ENCODE measurements around the gene EMILIN2. TPM values are rescaled to one million over a fixed set of nuclear protein-coding genes. Genes with fewer than 3 reads are reported as not detected.
"Not testable (repeated sequence)": the region's sequence is repeated elsewhere in the genome, so short reads cannot be mapped to it uniquely, and the experiment has no call there.

Gene EMILIN2
- total RNA-seq, result 51.5 TPM
- long read RNA-seq, full-length matches to known transcripts, result 90 of 140 reads
- long read RNA-seq, partial matches to known transcripts, result 33 of 140 reads
- long read RNA-seq, other reads (novel, unspliced or antisense), result 17 of 140 reads

GRCh38 chr18:2846636-2847316, at the start of gene EMILIN2:
TSS of gene EMILIN2 (plus strand) at chr18:2847006. CDS start at chr18:2847189, 183 bp downstream.
- ATAC-seq (peak; percentile 70 to 81), DNase-seq (peak; percentile 92)
- Histone ChIP-seq H3K27me3 (ENCODE audit: low read depth) (peaks cover 40% of the 10 kb centered on the region), H3K9me3 (no peaks in the 10 kb centered on the region), H3K27ac (peak within 1 kb of the TSS; percentile 83), H3K4me3 (peak within 1 kb of the TSS; percentile 62), H3K4me1 (peaks cover 37% of the 10 kb centered on the region), H3K36me3 (no peaks in the 10 kb centered on the region)
- TF ChIP-seq CTCF (IDR thresholded peaks at IDR 0.05), result no peak
- intact Hi-C loops (cut with DNase I), result no loop called here

GRCh38 chr18:2797951-2798350, 48.9 kb upstream of the EMILIN2 start:
- intact Hi-C loops (cut with DNase I), result no loop called here
- Histone ChIP-seq H3K4me3 (no peak overlapping the region), H3K27me3 (ENCODE audit: low read depth) (no peaks in the 10 kb centered on the region), H3K36me3 (peaks cover 65% of the 10 kb centered on the region), H3K4me1 (no peaks in the 10 kb centered on the region), H3K27ac (no peak overlapping the region), H3K9me3 (no peaks in the 10 kb centered on the region)
- DNase-seq, result no peak
- ATAC-seq, result no peak
- no peak for TF ChIP-seq CTCF (IDR thresholded peaks at IDR 0.05)

- DNase-seq (no peak), ATAC-seq (no peak)
- Histone ChIP-seq H3K36me3 (peaks cover 57% of the 10 kb centered on the region), H3K27me3 (ENCODE audit: low read depth) (no peaks in the 10 kb centered on the region), H3K4me3 (no peak overlapping the region), H3K27ac (no peak overlapping the region), H3K9me3 (no peaks in the 10 kb centered on the region), H3K4me1 (no peaks in the 10 kb centered on the region)
- intact Hi-C loops (cut with DNase I), result no loop called here
- TF ChIP-seq CTCF (IDR thresholded peaks at IDR 0.05), result no peak
These were observed 47.4 kb upstream of the EMILIN2 start for GRCh38 chr18:2799369-2799768.

- Histone ChIP-seq H3K9me3 (peaks cover 5% of the 10 kb centered on the region), H3K36me3 (peaks cover 10% of the 10 kb centered on the region), H3K4me3 (no peak overlapping the region), H3K4me1 (no peaks in the 10 kb centered on the region), H3K27me3 (ENCODE audit: low read depth) (no peaks in the 10 kb centered on the region), H3K27ac (no peak overlapping the region)
- ATAC-seq (no peak), DNase-seq (no peak)
- no peak for TF ChIP-seq CTCF (IDR thresholded peaks at IDR 0.05)
- intact Hi-C loops (cut with DNase I), result no loop called here
These were observed 40.5 kb upstream of the EMILIN2 start for GRCh38 chr18:2805970-2806943.

- not testable (repeated sequence) for H3K27me3 ChIP-seq (ENCODE audit: low read depth)
These were observed 38.2 kb upstream of the EMILIN2 start for GRCh38 chr18:2808640-2809039.

GRCh38 chr18:2809666-2810183, 37.1 kb upstream of the EMILIN2 start:
- peaks cover 15% of the 10 kb centered on the region for H3K9me3 ChIP-seq
- intact Hi-C loops (cut with DNase I); DNase-seq; H3K4me3 ChIP-seq; H3K4me1 ChIP-seq; H3K27me3 ChIP-seq (ENCODE audit: low read depth); H3K27ac ChIP-seq; ATAC-seq; H3K36me3 ChIP-seq: not testable (repeated sequence)

More at GRCh38 chr18:2808640-2809039, 38.2 kb upstream of the EMILIN2 start:
- peaks cover 11% of the 10 kb centered on the region for H3K9me3 ChIP-seq
- H3K4me3 ChIP-seq; ATAC-seq; DNase-seq; H3K4me1 ChIP-seq; H3K27ac ChIP-seq; intact Hi-C loops (cut with DNase I); H3K36me3 ChIP-seq: not testable (repeated sequence)
